ENCODE results near the gene HRH3.

The HRH3 gene

GRCh38 chr20:62202083-62202395 lies 18.0 kb downstream of the HRH3 start:
- no peaks in the 10 kb centered on the region for H3K4me1 ChIP-seq (ENCODE audit: insufficient read depth, low read length)
- H3K4me3 ChIP-seq (ENCODE audit: low read length): no peak overlapping the region
- H3K9me3 ChIP-seq (ENCODE audit: low read length): no peaks in the 10 kb centered on the region
- peaks cover 46% of the 10 kb centered on the region for H3K36me3 ChIP-seq (ENCODE audit: insufficient read depth, low read length)
- H2AFZ ChIP-seq (ENCODE audit: low read depth, low read length): no peak overlapping the region
- H3K27me3 ChIP-seq (ENCODE audit: insufficient read depth, low read length): no peaks in the 10 kb centered on the region

DNA sequence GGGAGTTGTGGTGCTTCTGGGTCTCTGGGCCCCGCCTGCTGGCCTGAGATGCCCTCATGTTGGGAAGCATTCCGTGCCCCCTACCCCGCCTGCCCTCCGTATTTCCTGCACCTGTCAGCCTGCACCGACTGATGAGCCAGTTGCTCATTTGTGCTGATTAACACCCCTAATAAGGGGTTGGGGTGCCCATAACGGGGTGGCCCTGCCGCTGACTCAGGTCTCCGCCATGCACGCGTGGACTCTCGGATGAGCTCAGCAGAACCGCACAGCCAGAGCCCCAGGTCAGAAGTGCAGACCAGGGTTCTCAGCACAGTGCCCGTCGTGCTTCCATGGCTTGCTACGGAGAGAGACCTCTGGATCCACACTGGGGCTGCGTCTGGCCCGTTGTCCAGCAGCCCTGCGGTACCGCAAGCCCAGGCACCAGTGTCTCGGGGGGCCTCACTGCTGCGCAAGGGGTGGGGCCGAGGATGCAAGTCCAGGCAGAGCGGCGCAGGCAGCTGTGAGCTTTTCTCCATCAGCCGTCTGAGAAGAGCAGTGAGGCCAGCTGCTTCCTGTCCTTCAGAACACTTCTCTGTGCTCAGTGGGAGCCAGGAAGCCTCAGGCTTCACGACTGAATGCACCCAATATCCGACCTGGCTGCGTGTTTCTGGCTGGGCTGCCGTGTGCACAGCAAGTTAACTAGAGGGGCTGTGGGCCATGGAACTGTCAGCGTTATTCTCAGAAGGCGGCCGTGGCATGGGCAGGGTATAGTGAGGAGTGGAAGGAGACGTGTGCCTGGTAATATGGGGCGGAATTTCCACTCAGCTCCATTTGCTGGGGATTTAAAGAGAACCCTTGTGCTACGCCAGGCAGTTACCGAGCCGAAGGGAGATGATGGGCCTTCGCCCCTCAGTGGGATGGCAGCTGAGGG lies 18.6 kb downstream of the HRH3 start:
- Histone ChIP-seq H3K4me3 (ENCODE audit: low read length) (no peak overlapping the region), H3K36me3 (ENCODE audit: insufficient read depth, low read length) (peaks cover 46% of the 10 kb centered on the region), H3K4me1 (ENCODE audit: insufficient read depth, low read length) (no peaks in the 10 kb centered on the region), H3K9me3 (ENCODE audit: low read length) (no peaks in the 10 kb centered on the region), H3K27me3 (ENCODE audit: insufficient read depth, low read length) (no peaks in the 10 kb centered on the region), H2AFZ (ENCODE audit: low read depth, low read length) (no peak overlapping the region)

GRCh38 chr20:62200491-62201172 lies 19.4 kb downstream of the HRH3 start:
- no peaks in the 10 kb centered on the region for H3K4me1 ChIP-seq (ENCODE audit: insufficient read depth, low read length)
- no peak overlapping the region for H3K4me3 ChIP-seq (ENCODE audit: low read length)
- H3K27me3 ChIP-seq (ENCODE audit: insufficient read depth, low read length): no peaks in the 10 kb centered on the region
- H2AFZ ChIP-seq (ENCODE audit: low read depth, low read length): no peak overlapping the region
- H3K9me3 ChIP-seq (ENCODE audit: low read length): no peaks in the 10 kb centered on the region
- H3K36me3 ChIP-seq (ENCODE audit: insufficient read depth, low read length): peaks cover 48% of the 10 kb centered on the region

- H3K27me3 ChIP-seq (ENCODE audit: insufficient read depth, low read length): no peaks in the 10 kb centered on the region
- H3K4me1 ChIP-seq (ENCODE audit: insufficient read depth, low read length): no peaks in the 10 kb centered on the region
- no peak overlapping the region for H2AFZ ChIP-seq (ENCODE audit: low read depth, low read length)
- H3K9me3 ChIP-seq (ENCODE audit: low read length): no peaks in the 10 kb centered on the region
- peaks cover 52% of the 10 kb centered on the region for H3K36me3 ChIP-seq (ENCODE audit: insufficient read depth, low read length)
- H3K4me3 ChIP-seq (ENCODE audit: low read length): no peak overlapping the region
Observed at GRCh38 chr20:62198931-62199330, 21.1 kb downstream of the HRH3 start.

GRCh38 chr20:62198496-62198895 lies 21.6 kb downstream of the HRH3 start:
- Histone ChIP-seq H2AFZ (ENCODE audit: low read depth, low read length) (no peak overlapping the region), H3K4me3 (ENCODE audit: low read length) (no peak overlapping the region), H3K9me3 (ENCODE audit: low read length) (no peaks in the 10 kb centered on the region), H3K27me3 (ENCODE audit: insufficient read depth, low read length) (no peaks in the 10 kb centered on the region), H3K4me1 (ENCODE audit: insufficient read depth, low read length) (no peaks in the 10 kb centered on the region), H3K36me3 (ENCODE audit: insufficient read depth, low read length) (peaks cover 50% of the 10 kb centered on the region)

DNA sequence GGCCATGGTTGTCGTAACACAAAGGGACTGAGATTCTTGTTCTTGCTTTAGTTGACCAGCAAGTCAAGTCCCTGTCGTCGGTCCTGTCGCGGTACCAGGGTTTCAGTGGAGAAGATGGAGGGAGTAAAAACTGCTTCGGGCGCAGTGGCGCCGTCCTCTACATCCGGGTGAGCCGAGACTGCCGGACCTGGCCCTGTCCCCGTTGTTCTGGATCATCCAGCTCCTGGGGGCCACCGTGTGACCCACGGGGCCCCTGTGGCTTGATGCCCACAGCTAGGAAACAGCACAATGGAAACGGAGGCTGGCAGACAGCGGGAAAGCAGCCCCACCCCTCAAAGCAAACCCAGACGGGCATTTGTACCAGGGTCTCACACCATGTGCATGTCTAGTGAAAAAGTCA lies 22.3 kb downstream of the HRH3 start:
- Histone ChIP-seq H2AFZ (ENCODE audit: low read depth, low read length) (no peak overlapping the region), H3K36me3 (ENCODE audit: insufficient read depth, low read length) (peaks cover 45% of the 10 kb centered on the region), H3K27me3 (ENCODE audit: insufficient read depth, low read length) (no peaks in the 10 kb centered on the region)

GRCh38 chr20:62197311-62197710 lies 22.8 kb downstream of the HRH3 start:
- H3K4me1 ChIP-seq (ENCODE audit: insufficient read depth, low read length): no peaks in the 10 kb centered on the region
- H3K4me3 ChIP-seq (ENCODE audit: low read length): no peak overlapping the region
- H2AFZ ChIP-seq (ENCODE audit: low read depth, low read length): no peak overlapping the region
- no peaks in the 10 kb centered on the region for H3K27me3 ChIP-seq (ENCODE audit: insufficient read depth, low read length)
- H3K9me3 ChIP-seq (ENCODE audit: low read length): no peaks in the 10 kb centered on the region
- H3K36me3 ChIP-seq (ENCODE audit: insufficient read depth, low read length): peaks cover 45% of the 10 kb centered on the region

More for the DNA sequence above, 22.3 kb downstream of the HRH3 start:
- H3K4me1 ChIP-seq (ENCODE audit: insufficient read depth, low read length): no peaks in the 10 kb centered on the region
- H3K4me3 ChIP-seq (ENCODE audit: low read length): no peak overlapping the region
- H3K9me3 ChIP-seq (ENCODE audit: low read length): no peaks in the 10 kb centered on the region

DNA sequence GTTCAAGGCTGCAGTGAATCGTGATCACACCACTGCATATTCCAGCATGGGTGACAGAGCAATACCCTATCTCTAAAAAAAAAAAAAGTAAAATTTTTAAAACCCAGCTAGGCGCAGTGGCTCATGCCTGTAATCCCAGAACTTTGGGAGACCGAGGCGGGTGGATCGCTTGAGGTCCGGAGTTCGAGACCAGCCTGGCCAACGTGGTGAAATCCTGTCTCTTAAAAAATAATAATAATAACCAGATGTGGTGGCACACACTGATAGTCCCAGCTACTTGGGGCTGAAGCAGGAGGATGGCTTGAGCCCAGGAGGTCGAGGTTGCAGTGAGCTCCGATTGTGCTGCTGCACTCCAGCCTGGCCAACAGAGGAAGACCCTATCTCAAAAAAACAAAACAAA lies 23.8 kb downstream of the HRH3 start:
- H3K4me1 ChIP-seq (ENCODE audit: insufficient read depth, low read length): no peaks in the 10 kb centered on the region
- no peak overlapping the region for H3K4me3 ChIP-seq (ENCODE audit: low read length)
- no peak overlapping the region for H2AFZ ChIP-seq (ENCODE audit: low read depth, low read length)
- peaks cover 36% of the 10 kb centered on the region for H3K36me3 ChIP-seq (ENCODE audit: insufficient read depth, low read length)
- H3K27me3 ChIP-seq (ENCODE audit: insufficient read depth, low read length): no peaks in the 10 kb centered on the region
- no peaks in the 10 kb centered on the region for H3K9me3 ChIP-seq (ENCODE audit: low read length)

DNA sequence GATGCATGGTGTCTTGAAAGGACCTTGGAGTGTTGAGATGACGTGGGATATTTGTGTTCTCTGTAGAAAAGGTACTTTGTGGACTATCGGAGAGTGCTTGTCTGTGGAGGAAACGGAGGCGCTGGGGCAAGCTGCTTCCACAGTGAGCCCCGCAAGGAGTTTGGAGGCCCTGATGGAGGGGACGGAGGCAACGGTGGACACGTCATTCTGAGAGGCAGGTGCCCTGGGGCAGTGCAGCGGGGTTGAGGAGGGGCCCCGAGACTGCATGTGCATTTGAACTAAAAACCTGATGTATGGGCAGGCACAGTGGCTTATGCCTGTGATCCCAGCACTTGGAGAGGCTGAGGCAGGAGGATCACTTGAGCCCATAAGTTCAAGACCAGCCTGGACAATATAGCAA lies 24.3 kb downstream of the HRH3 start:
- H2AFZ ChIP-seq (ENCODE audit: low read depth, low read length): no peak overlapping the region
- H3K4me3 ChIP-seq (ENCODE audit: low read length): no peak overlapping the region
- no peaks in the 10 kb centered on the region for H3K27me3 ChIP-seq (ENCODE audit: insufficient read depth, low read length)
- peaks cover 31% of the 10 kb centered on the region for H3K36me3 ChIP-seq (ENCODE audit: insufficient read depth, low read length)
- H3K9me3 ChIP-seq (ENCODE audit: low read length): no peaks in the 10 kb centered on the region
- H3K4me1 ChIP-seq (ENCODE audit: insufficient read depth, low read length): no peaks in the 10 kb centered on the region

GRCh38 chr20:62195075-62195405 lies 25.0 kb downstream of the HRH3 start:
- Histone ChIP-seq H3K36me3 (ENCODE audit: insufficient read depth, low read length) (peaks cover 24% of the 10 kb centered on the region), H3K9me3 (ENCODE audit: low read length) (no peaks in the 10 kb centered on the region), H3K4me3 (ENCODE audit: low read length) (no peak overlapping the region), H3K27me3 (ENCODE audit: insufficient read depth, low read length) (no peaks in the 10 kb centered on the region), H2AFZ (ENCODE audit: low read depth, low read length) (no peak overlapping the region), H3K4me1 (ENCODE audit: insufficient read depth, low read length) (no peaks in the 10 kb centered on the region)

DNA sequence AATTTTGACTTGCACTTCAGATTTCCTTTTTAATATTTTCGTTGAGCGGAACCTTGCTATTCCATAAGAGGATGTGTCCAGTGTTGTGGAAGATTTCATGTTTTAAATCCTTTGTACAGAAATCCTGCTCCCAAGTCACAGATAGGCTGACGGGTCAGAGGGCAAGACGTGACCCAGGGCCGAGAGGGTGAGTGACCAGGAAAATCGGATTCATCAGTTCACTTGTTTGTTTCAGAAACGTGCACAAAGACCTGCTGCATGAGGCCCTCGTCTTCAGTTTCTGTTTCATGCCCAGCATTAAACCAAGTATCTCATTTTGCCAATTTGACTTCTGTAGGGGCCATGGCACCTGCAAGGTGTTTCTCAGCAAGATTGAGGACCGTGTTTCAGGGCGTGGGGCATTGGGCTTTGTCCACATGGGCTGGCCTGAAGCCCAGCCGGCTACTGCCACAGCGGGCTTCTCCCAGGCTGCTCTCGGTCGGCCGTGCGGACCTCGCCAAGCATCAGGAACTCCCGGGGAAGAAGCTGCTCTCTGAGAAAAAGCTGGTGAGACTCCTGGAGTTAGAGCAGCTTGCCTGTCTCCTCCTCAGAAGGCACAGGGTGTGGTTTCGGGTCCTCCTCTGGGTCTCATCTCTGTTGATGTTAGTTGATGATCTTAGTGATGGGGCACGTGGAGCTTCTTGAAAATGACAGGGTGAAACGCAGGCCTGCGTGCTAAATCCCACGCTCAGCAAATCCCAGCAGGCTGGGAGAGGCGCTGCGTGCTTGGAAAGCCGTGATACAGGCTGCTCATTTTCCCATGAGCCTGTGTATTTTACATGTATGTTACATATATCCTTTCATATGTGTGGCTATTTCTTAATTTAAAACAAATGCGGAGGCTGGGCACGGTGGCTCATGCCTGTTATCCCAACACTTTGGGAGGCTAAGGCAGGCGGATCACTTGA lies 26.7 kb downstream of the HRH3 start:
- Histone ChIP-seq H2AFZ (ENCODE audit: low read depth, low read length) (no peak overlapping the region), H3K9me3 (ENCODE audit: low read length) (no peaks in the 10 kb centered on the region), H3K27me3 (ENCODE audit: insufficient read depth, low read length) (no peaks in the 10 kb centered on the region), H3K36me3 (ENCODE audit: insufficient read depth, low read length) (peaks cover 19% of the 10 kb centered on the region), H3K4me3 (ENCODE audit: low read length) (no peak overlapping the region), H3K4me1 (ENCODE audit: insufficient read depth, low read length) (no peaks in the 10 kb centered on the region)

DNA sequence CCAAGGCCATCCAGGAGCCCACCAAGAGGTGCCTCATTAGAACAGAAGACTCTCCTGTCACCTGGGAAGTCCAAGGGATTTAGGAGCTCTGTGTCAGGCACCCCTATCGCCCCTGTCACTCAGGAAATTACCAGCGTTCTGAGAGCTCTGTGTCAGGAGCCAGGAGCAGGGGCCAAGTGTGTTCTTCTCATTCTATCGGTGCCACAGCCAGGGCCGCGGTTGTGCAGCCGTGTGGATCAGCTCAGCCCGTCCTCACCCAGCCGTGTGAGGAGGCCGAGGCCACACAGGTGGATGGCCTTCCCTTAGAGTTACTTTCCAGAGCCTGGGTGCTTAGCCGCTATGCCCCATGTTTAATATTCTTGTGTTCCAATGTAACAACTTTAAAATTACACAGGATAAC lies 27.4 kb downstream of the HRH3 start:
- H3K36me3 ChIP-seq (ENCODE audit: insufficient read depth, low read length): peaks cover 17% of the 10 kb centered on the region
- H2AFZ ChIP-seq (ENCODE audit: low read depth, low read length): no peak overlapping the region
- no peaks in the 10 kb centered on the region for H3K4me1 ChIP-seq (ENCODE audit: insufficient read depth, low read length)
- H3K4me3 ChIP-seq (ENCODE audit: low read length): no peak overlapping the region
- no peaks in the 10 kb centered on the region for H3K27me3 ChIP-seq (ENCODE audit: insufficient read depth, low read length)
- no peaks in the 10 kb centered on the region for H3K9me3 ChIP-seq (ENCODE audit: low read length)
